AG04449 (cell line): ENCODE results near the gene CEBPE.

Experiments
- CTCF ChIA-PET: fragments of 350-600 bp; formaldehyde crosslinking; extraction: SDS; loops from one replicate; lab custom pipeline; 2021; ENCODE audit warnings: antibody characterized with exemption; lab: Yijun Ruan, JAX
- POLR2A ChIA-PET: fragments of 400-600, 350-600 bp; formaldehyde crosslinking; extraction: SDS; loops from one replicate; lab custom pipeline; 2020; ENCODE audit warnings: antibody characterized with exemption, inconsistent platforms; lab: Yijun Ruan, JAX
- DNase-seq: peaks from one replicate; pipeline ENCODE4 v3.0.0-alpha.2; 2010; ENCODE audit warnings: low read depth, low spot score
- H3K4me3 ChIP-seq: 2 replicates; pipeline ENCODE4 v1.5.1; 2011; ENCODE audit warnings: low read depth, mild to moderate bottlenecking, control low read depth, low read length
- CTCF ChIP-seq: IDR thresholded peaks from one replicate; pipeline ENCODE4 v1.5.1; 2011; ENCODE audit warnings: mild to moderate bottlenecking, moderate library complexity, low read length, control low read depth, inconsistent platforms; ENCODE audit not compliant: insufficient read depth; ENCODE audit errors: missing control alignments

The CEBPE gene

GRCh38 chr14:23106747-23107045 lies 12.4 kb downstream of the CEBPE start:
- TF ChIP-seq CTCF: no peak
- POLR2A ChIA-PET: no interaction called here
- no peak overlapping the region for H3K4me3 ChIP-seq
- CTCF ChIA-PET: interaction anchor here (1.0 to 8.4 kb wide), 10 partner anchors 11 to 120 kb away, joined by 3 to 86 read pairs (median 7); partner anchors contain the start of genes ACIN1 and C14orf119
- DNase-seq: no peak

GRCh38 chr14:23105348-23105824 lies 13.7 kb downstream of the CEBPE start:
- POLR2A ChIA-PET: no interaction called here
- DNase-seq: no peak
- H3K4me3 ChIP-seq: no peak overlapping the region
- TF ChIP-seq CTCF: no peak
- CTCF ChIA-PET: interaction anchor here (1.4 to 8.4 kb wide), 5 partner anchors 11 to 50 kb away, joined by 4 to 86 read pairs (median 13); partner anchors contain the start of genes ACIN1 and C14orf119

GRCh38 chr14:23104591-23105347 lies 14.3 kb downstream of the CEBPE start, which contains the start of gene CIROP:
Gene CIROP (minus strand): TSS chr14:23104989. CDS start chr14:23104920, 69 bp downstream.
- H3K4me3 ChIP-seq: no peak within 1 kb of the TSS
- no peak for DNase-seq
- CTCF ChIA-PET: interaction anchor here (1.4 to 8.4 kb wide), 6 partner anchors 7 to 118 kb away, joined by 4 to 86 read pairs (median 10); partner anchors contain the start of genes ACIN1 and C14orf119
- POLR2A ChIA-PET: interaction anchor here (0.5 kb wide), 1 partner anchor 9 kb away, joined by 3 read pairs; no protein-coding TSS in a partner anchor
- no peak for TF ChIP-seq CTCF

GRCh38 chr14:23104070-23104590 lies 14.9 kb downstream of the CEBPE start:
- no peak overlapping the region for H3K4me3 ChIP-seq
- TF ChIP-seq CTCF: no peak
- POLR2A ChIA-PET: interaction anchor here (0.5 kb wide), 1 partner anchor 8 kb away, joined by 3 read pairs; no protein-coding TSS in a partner anchor
- DNase-seq: no peak
- CTCF ChIA-PET: interaction anchor here (1.4 to 8.4 kb wide), 6 partner anchors 8 to 118 kb away, joined by 4 to 86 read pairs (median 18); partner anchors contain the start of genes ACIN1 and C14orf119

GRCh38 chr14:23103581-23103980 lies 15.5 kb downstream of the CEBPE start:
- CTCF ChIA-PET: interaction anchor here (1.3 to 8.4 kb wide), 5 partner anchors 9 to 117 kb away, joined by 3 to 86 read pairs (median 6); no protein-coding TSS in a partner anchor
- H3K4me3 ChIP-seq: no peak overlapping the region
- DNase-seq: no peak
- TF ChIP-seq CTCF: no peak
- POLR2A ChIA-PET: no interaction called here

- ChIA-PET CTCF (interaction anchor here (1.1 to 9.6 kb wide), 8 partner anchors 9 to 546 kb away, joined by 3 to 133 read pairs (median 14); no protein-coding TSS in a partner anchor), POLR2A (interaction anchor here (1.2 kb wide), 1 partner anchor 34 kb away, joined by 3 read pairs; no protein-coding TSS in a partner anchor)
- no peak for DNase-seq
- TF ChIP-seq CTCF: no peak
- H3K4me3 ChIP-seq: no peak overlapping the region
Observed at GRCh38 chr14:23102801-23103200, 16.3 kb downstream of the CEBPE start.
